SU-DHL-6 (cell line): ENCODE data around the gene RNGTT.

Experiments used
- H2AFZ ChIP-seq: fragments of 200-600 bp; sonication (generic); 2 replicates; pipeline ENCODE4 v1.6.1; 2014; ENCODE audit warnings: low read depth, mild to moderate bottlenecking, moderate library complexity, mixed read lengths, antibody characterized with exemption, low read length; ENCODE audit not compliant: severe bottlenecking
- H3F3A ChIP-seq: fragments of 200-600 bp; shearing (Covaris generic); 2 replicates; pipeline ENCODE4 v1.6.0; 2016; ENCODE audit warnings: antibody characterized with exemption, mild to moderate bottlenecking; ENCODE audit not compliant: insufficient read depth
- H3K27ac ChIP-seq: fragments of 200-600 bp; sonication (generic); 2 replicates; pipeline ENCODE4 v1.5.1; 2016; ENCODE audit warnings: low read depth, mild to moderate bottlenecking, low read length, moderate library complexity, mixed read lengths
- H3K27me3 ChIP-seq: fragments of 200-600 bp; sonication (generic), shearing (Covaris generic); 2 replicates; pipeline ENCODE4 v1.6.0; 2014; ENCODE audit warnings: mild to moderate bottlenecking, low read length
- H3K36me3 ChIP-seq: fragments of 200-600 bp; sonication (generic); 2 replicates; pipeline ENCODE4 v1.6.1; 2014; ENCODE audit warnings: mild to moderate bottlenecking, low read length, mixed read lengths
- H3K4me2 ChIP-seq: fragments of 300-600, 200-600 bp; shearing (Covaris generic), sonication (generic); 2 replicates; pipeline ENCODE4 v1.6.0; 2014; ENCODE audit warnings: low read length, low read depth, mild to moderate bottlenecking; ENCODE audit not compliant: poor library complexity, severe bottlenecking
- H3K4me3 ChIP-seq: fragments of 200-600 bp; sonication (generic); 2 replicates; pipeline ENCODE4 v1.5.1; 2014; ENCODE audit warnings: antibody characterized with exemption, low read length, mild to moderate bottlenecking, mixed read lengths; ENCODE audit not compliant: insufficient read depth, poor library complexity, severe bottlenecking
- H3K79me2 ChIP-seq: fragments of 200-600 bp; sonication (generic); 2 replicates; pipeline ENCODE4 v1.6.1; 2014; ENCODE audit warnings: mild to moderate bottlenecking, low read length, moderate library complexity; ENCODE audit not compliant: insufficient read depth
- H3K9ac ChIP-seq: fragments of 200-600 bp; sonication (generic); 2 replicates; pipeline ENCODE4 v1.7.0; 2014; ENCODE audit warnings: mild to moderate bottlenecking, low read length
- H3K9me2 ChIP-seq: fragments of 200-600 bp; sonication (generic); replicated peaks from 2 replicates; pipeline ENCODE4 v1.6.1; 2014; ENCODE audit warnings: low read length; ENCODE audit not compliant: insufficient read depth
- H3K9me3 ChIP-seq: fragments of 200-600 bp; sonication (generic); 2 replicates; pipeline ENCODE4 v1.6.1; 2014; ENCODE audit warnings: low read length, mixed read lengths; ENCODE audit not compliant: insufficient read depth
- H4K20me1 ChIP-seq: fragments of 200-600 bp; sonication (generic); 2 replicates; pipeline ENCODE4 v1.6.1; 2014; ENCODE audit warnings: low read depth, mild to moderate bottlenecking, antibody characterized with exemption, low read length, moderate library complexity, mixed read lengths
- EZH2phosphoT487 ChIP-seq: fragments of 200-600 bp; sonication (generic), shearing (Covaris generic); conservative IDR thresholded peaks from 2 replicates; pipeline ENCODE4 v1.6.1; 2018; ENCODE audit warnings: mild to moderate bottlenecking, antibody characterized with exemption, low read length, moderate library complexity, mixed read lengths
- TF ChIP-seq, protein P1 (sequence below): fragments of 200-600 bp; sonication (generic); IDR thresholded peaks from one replicate; pipeline ENCODE4 v1.5.1; 2017; ENCODE audit warnings: antibody characterized with exemption, mild to moderate bottlenecking, low read length, moderate library complexity; ENCODE audit not compliant: insufficient read depth, poor library complexity, severe bottlenecking

The RNGTT gene

DNA sequence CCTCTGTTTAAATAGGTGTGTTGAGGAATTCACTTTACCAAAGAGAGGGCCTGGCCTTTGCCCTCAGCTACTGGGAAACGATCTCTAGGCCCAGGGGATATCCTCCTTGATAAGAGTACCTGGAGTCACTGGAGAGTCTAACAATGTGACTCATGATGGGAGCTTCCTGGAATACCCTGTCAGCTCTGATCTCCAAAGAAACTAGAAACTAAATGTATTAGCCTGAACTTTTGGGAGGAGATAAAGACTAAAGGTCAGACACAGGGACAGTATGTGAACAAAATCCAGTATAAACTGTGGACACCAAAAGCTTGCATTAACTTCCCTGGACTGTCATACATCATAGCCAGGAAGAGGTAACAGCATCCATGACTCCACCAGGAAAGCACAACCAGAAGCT, 148.5 kb downstream of the RNGTT start:
- no peak overlapping the region for H3K4me2 ChIP-seq
- H3K9me2 ChIP-seq, result no peaks in the 10 kb centered on the region
- TF ChIP-seq, protein P1, sequence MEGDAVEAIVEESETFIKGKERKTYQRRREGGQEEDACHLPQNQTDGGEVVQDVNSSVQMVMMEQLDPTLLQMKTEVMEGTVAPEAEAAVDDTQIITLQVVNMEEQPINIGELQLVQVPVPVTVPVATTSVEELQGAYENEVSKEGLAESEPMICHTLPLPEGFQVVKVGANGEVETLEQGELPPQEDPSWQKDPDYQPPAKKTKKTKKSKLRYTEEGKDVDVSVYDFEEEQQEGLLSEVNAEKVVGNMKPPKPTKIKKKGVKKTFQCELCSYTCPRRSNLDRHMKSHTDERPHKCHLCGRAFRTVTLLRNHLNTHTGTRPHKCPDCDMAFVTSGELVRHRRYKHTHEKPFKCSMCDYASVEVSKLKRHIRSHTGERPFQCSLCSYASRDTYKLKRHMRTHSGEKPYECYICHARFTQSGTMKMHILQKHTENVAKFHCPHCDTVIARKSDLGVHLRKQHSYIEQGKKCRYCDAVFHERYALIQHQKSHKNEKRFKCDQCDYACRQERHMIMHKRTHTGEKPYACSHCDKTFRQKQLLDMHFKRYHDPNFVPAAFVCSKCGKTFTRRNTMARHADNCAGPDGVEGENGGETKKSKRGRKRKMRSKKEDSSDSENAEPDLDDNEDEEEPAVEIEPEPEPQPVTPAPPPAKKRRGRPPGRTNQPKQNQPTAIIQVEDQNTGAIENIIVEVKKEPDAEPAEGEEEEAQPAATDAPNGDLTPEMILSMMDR, result no peak
- no peak for TF ChIP-seq EZH2phosphoT487
- H3K9ac ChIP-seq, result no peak overlapping the region
- no peaks in the 10 kb centered on the region for H3K36me3 ChIP-seq
- H3K79me2 ChIP-seq, result no peaks in the 10 kb centered on the region; the same call in 1 of the 2 replicates
- no peaks in the 10 kb centered on the region for H3F3A ChIP-seq
- no peaks in the 10 kb centered on the region for H4K20me1 ChIP-seq
- no peak overlapping the region for H3K4me3 ChIP-seq
- H3K9me3 ChIP-seq, result no peaks in the 10 kb centered on the region
- H3K27me3 ChIP-seq, result no peaks in the 10 kb centered on the region
- no peak overlapping the region for H2AFZ ChIP-seq
- no peak overlapping the region for H3K27ac ChIP-seq

DNA sequence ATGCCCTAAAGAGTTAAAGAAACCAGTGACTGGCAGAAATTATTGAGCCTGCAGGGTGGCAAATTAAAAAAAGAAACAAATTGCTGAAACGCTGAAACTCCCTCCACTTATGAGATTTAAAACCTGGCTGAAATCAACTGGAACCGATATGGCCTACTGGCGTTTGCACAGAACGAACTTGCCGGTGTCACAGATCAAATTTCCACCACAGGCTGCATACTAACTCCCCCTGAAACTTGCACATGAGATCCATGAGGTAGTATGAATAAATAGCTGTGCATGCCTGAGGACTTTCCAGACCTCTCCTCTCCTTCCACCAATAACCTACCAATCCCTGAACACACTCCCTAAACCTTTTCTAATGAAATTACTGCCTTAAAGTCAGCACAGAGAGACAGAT, 150.4 kb downstream of the RNGTT start:
- H3K27ac ChIP-seq, result no peak overlapping the region
- no peaks in the 10 kb centered on the region for H3K27me3 ChIP-seq
- no peak for TF ChIP-seq EZH2phosphoT487
- TF ChIP-seq, protein P1, result no peak
- H3K9me2 ChIP-seq, result no peaks in the 10 kb centered on the region
- H4K20me1 ChIP-seq, result no peaks in the 10 kb centered on the region
- no peaks in the 10 kb centered on the region for H3K79me2 ChIP-seq
- no peak overlapping the region for H3K9ac ChIP-seq
- H3F3A ChIP-seq, result no peaks in the 10 kb centered on the region
- no peak overlapping the region for H2AFZ ChIP-seq
- H3K4me2 ChIP-seq, result no peak overlapping the region
- H3K4me3 ChIP-seq, result no peak overlapping the region
- H3K36me3 ChIP-seq, result no peaks in the 10 kb centered on the region
- no peaks in the 10 kb centered on the region for H3K9me3 ChIP-seq

GRCh38 chr6:88810701-88811100, 152.7 kb downstream of the RNGTT start:
- Histone ChIP-seq H3K4me2 (no peak overlapping the region), H3K9ac (no peak overlapping the region), H3K27me3 (no peaks in the 10 kb centered on the region), H3K4me3 (no peak overlapping the region), H3F3A (no peaks in the 10 kb centered on the region), H3K79me2 (0 out of 2 replicates have a peak, but pooled peaks cover 4% of the 10 kb centered on the region), H3K27ac (no peak overlapping the region), H4K20me1 (no peaks in the 10 kb centered on the region), H2AFZ (no peak overlapping the region), H3K36me3 (peaks cover 8% of the 10 kb centered on the region; the same call in 1 of the 2 replicates), H3K9me2 (no peaks in the 10 kb centered on the region), H3K9me3 (no peaks in the 10 kb centered on the region)
- TF ChIP-seq, protein P1, result no peak
- no peak for TF ChIP-seq EZH2phosphoT487
